Large intestine (tissue), 3 donors: ENCODE measurements around the gene GIT1. TPM values are rescaled to one million over a fixed set of nuclear protein-coding genes. Genes with fewer than 3 reads are reported as not detected.

ENCODE experiments used
- DNase-seq, 2 donors: peaks; one replicate each; pipeline versions ENCODE4 v3.0.0 to v3.0.0-alpha.2; 2013
- H3K27ac ChIP-seq: one replicate; pipeline ENCODE4 v1.5.1; 2013; ENCODE audit warnings: low read length
- H3K27me3 ChIP-seq: 2 replicates; pipeline ENCODE4 v1.6.1; 2013; ENCODE audit warnings: low read length; ENCODE audit not compliant: control insufficient read depth, insufficient read depth
- H3K36me3 ChIP-seq: 2 replicates; pipeline ENCODE4 v1.6.1; 2013; ENCODE audit warnings: low read length; ENCODE audit not compliant: control insufficient read depth, insufficient read depth
- H3K4me1 ChIP-seq: one replicate; pipeline ENCODE4 v1.6.1; 2013; ENCODE audit warnings: low read length; ENCODE audit not compliant: control insufficient read depth, insufficient read depth
- H3K4me3 ChIP-seq: one replicate; pipeline ENCODE4 v1.5.1; 2013; ENCODE audit warnings: low read length
- H3K9me3 ChIP-seq: one replicate; pipeline ENCODE4 v1.6.1; 2013; ENCODE audit warnings: mild to moderate bottlenecking, low read depth, low read length, moderate library complexity; ENCODE audit not compliant: control insufficient read depth
- WGBS: methylation state at CpG from one replicate; pipeline ENCODE4 v1.1.5; 2013; ENCODE audit warnings: low lambda C conversion rate; ENCODE audit not compliant: insufficient coverage; 5-methylcytosine and 5-hydroxymethylcytosine counted together
- polyA plus RNA-seq: library from polyadenylated mRNA; unstranded; fragments of 120-200 nt; gene quantifications from one replicate; pipeline ENCODE4 v1.2.1, GENCODE V29; 2013

GIT1 gene
- polyA plus RNA-seq, 1 donor: 37.6 TPM

- Histone ChIP-seq H3K4me3 (no peak overlapping the region), H3K27me3 (no peaks in the 10 kb centered on the region), H3K36me3 (peaks cover 17% of the 10 kb centered on the region), H3K27ac (no peak overlapping the region), H3K4me1 (peaks cover 35% of the 10 kb centered on the region), H3K9me3 (peaks cover 4% of the 10 kb centered on the region)
- WGBS: no CpG with 5 or more reads among the region's 9 CpGs
- DNase-seq: no peak
These were observed 2.6 kb downstream of the GIT1 start for GRCh38 chr17:29586676-29587469.

GRCh38 chr17:29585080-29585751 lies 4.2 kb downstream of the GIT1 start:
- Histone ChIP-seq H3K36me3 (peaks cover 29% of the 10 kb centered on the region), H3K27ac (no peak overlapping the region), H3K27me3 (no peaks in the 10 kb centered on the region), H3K9me3 (peaks cover 4% of the 10 kb centered on the region), H3K4me1 (peaks cover 19% of the 10 kb centered on the region), H3K4me3 (no peak overlapping the region)
- no peak for DNase-seq
- WGBS: no CpG with 5 or more reads among the region's 8 CpGs

- no peak for DNase-seq
- Histone ChIP-seq H3K36me3 (peaks cover 35% of the 10 kb centered on the region), H3K27ac (no peak overlapping the region), H3K9me3 (peaks cover 4% of the 10 kb centered on the region), H3K4me3 (no peak overlapping the region), H3K4me1 (peaks cover 13% of the 10 kb centered on the region), H3K27me3 (no peaks in the 10 kb centered on the region)
- WGBS: no CpG with 5 or more reads among the region's 12 CpGs
These were observed 4.9 kb downstream of the GIT1 start for GRCh38 chr17:29584452-29585079.

- no peak for DNase-seq
- peaks cover 44% of the 10 kb centered on the region for H3K36me3 ChIP-seq
- no peak overlapping the region for H3K27ac ChIP-seq
- no peaks in the 10 kb centered on the region for H3K27me3 ChIP-seq
- no peak overlapping the region for H3K4me3 ChIP-seq
- peaks cover 13% of the 10 kb centered on the region for H3K4me1 ChIP-seq
- no CpG with 5 or more reads among the region's 16 CpGs for WGBS
- H3K9me3 ChIP-seq: peaks cover 4% of the 10 kb centered on the region
These were observed 5.9 kb downstream of the GIT1 start for GRCh38 chr17:29583324-29584248.

- no peaks in the 10 kb centered on the region for H3K27me3 ChIP-seq
- no peak overlapping the region for H3K4me3 ChIP-seq
- DNase-seq: no peak
- WGBS: no CpG with 5 or more reads among the region's 13 CpGs
- no peak overlapping the region for H3K27ac ChIP-seq
- peaks cover 4% of the 10 kb centered on the region for H3K9me3 ChIP-seq
- H3K36me3 ChIP-seq: peaks cover 52% of the 10 kb centered on the region
- peaks cover 7% of the 10 kb centered on the region for H3K4me1 ChIP-seq
These were observed 6.7 kb downstream of the GIT1 start for GRCh38 chr17:29582772-29583171.

- Histone ChIP-seq H3K27me3 (no peaks in the 10 kb centered on the region), H3K4me1 (peaks cover 3% of the 10 kb centered on the region), H3K36me3 (peaks cover 57% of the 10 kb centered on the region), H3K27ac (no peak overlapping the region), H3K9me3 (peaks cover 4% of the 10 kb centered on the region), H3K4me3 (no peak overlapping the region)
- WGBS: no CpG with 5 or more reads among the region's 10 CpGs
- no peak for DNase-seq
These were observed 7.1 kb downstream of the GIT1 start for GRCh38 chr17:29582254-29582765.

- H3K36me3 ChIP-seq: peaks cover 61% of the 10 kb centered on the region
- no peaks in the 10 kb centered on the region for H3K27me3 ChIP-seq
- H3K4me1 ChIP-seq: peaks cover 3% of the 10 kb centered on the region
- peaks cover 4% of the 10 kb centered on the region for H3K9me3 ChIP-seq
- H3K4me3 ChIP-seq: no peak overlapping the region
- no peak overlapping the region for H3K27ac ChIP-seq
- WGBS: no CpG with 5 or more reads among the region's 20 CpGs
- DNase-seq: no peak
These were observed 7.7 kb downstream of the GIT1 start for GRCh38 chr17:29581583-29582253.

GRCh38 chr17:29579866-29580771 lies 9.3 kb downstream of the GIT1 start:
- Histone ChIP-seq H3K27me3 (no peaks in the 10 kb centered on the region), H3K27ac (no peak overlapping the region), H3K9me3 (peaks cover 4% of the 10 kb centered on the region), H3K4me3 (no peak overlapping the region), H3K36me3 (peaks cover 76% of the 10 kb centered on the region), H3K4me1 (peaks cover 16% of the 10 kb centered on the region)
- WGBS: no CpG with 5 or more reads among the region's 15 CpGs
- peak; percentile 69 to 74 for DNase-seq
